Measurements from ENCODE around the gene PLBD2. TPM values are rescaled to one million over a fixed set of nuclear protein-coding genes. Genes with fewer than 3 reads are reported as not detected.

Gene PLBD2
- total and polyA plus RNA-seq, 9 of the 15 experiments (the other 6 are each of a cell fraction or from before 2014, with no cell fraction given), result 2.4 to 37.4 (median 6.0) TPM

DNA sequence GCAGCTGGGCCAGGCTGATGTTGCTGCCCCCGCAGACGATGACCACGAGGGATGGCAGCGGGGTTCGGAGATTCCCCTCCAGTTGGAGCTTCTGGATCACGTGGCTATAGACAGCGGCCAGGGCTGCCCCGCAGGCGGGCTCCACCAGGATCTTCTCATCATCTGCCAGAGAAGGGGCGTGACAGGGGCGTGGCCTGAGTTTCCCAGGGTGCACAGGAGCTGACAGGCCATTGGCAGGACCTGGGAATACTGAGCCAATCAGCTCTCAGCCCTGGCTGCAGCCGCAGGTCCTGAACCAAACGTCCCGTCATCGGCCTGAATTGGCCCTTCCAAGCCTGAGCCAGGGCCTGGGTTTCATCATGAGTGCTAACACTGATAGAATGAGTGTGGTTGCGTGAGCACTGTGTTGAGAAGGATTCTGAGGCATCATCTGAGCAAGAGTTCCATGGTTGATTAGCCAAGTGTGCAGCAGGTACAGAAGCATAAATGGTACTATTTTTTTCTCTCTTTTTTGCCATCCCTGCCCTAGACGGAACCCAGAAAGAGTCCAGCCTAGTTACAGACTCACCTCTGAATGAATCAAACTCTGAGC is 34.7 kb downstream of the PLBD2 start (continued):
- TF ChIP-seq, protein P1, sequence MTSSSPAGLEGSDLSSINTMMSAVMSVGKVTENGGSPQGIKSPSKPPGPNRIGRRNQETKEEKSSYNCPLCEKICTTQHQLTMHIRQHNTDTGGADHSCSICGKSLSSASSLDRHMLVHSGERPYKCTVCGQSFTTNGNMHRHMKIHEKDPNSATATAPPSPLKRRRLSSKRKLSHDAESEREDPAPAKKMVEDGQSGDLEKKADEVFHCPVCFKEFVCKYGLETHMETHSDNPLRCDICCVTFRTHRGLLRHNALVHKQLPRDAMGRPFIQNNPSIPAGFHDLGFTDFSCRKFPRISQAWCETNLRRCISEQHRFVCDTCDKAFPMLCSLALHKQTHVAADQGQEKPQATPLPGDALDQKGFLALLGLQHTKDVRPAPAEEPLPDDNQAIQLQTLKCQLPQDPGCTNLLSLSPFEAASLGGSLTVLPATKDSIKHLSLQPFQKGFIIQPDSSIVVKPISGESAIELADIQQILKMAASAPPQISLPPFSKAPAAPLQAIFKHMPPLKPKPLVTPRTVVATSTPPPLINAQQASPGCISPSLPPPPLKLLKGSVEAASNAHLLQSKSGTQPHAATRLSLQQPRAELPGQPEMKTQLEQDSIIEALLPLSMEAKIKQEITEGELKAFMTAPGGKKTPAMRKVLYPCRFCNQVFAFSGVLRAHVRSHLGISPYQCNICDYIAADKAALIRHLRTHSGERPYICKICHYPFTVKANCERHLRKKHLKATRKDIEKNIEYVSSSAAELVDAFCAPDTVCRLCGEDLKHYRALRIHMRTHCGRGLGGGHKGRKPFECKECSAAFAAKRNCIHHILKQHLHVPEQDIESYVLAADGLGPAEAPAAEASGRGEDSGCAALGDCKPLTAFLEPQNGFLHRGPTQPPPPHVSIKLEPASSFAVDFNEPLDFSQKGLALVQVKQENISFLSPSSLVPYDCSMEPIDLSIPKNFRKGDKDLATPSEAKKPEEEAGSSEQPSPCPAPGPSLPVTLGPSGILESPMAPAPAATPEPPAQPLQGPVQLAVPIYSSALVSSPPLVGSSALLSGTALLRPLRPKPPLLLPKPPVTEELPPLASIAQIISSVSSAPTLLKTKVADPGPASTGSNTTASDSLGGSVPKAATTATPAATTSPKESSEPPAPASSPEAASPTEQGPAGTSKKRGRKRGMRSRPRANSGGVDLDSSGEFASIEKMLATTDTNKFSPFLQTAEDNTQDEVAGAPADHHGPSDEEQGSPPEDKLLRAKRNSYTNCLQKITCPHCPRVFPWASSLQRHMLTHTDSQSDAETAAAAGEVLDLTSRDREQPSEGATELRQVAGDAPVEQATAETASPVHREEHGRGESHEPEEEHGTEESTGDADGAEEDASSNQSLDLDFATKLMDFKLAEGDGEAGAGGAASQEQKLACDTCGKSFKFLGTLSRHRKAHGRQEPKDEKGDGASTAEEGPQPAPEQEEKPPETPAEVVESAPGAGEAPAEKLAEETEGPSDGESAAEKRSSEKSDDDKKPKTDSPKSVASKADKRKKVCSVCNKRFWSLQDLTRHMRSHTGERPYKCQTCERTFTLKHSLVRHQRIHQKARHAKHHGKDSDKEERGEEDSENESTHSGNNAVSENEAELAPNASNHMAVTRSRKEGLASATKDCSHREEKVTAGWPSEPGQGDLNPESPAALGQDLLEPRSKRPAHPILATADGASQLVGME (CRISPR knock-in tag; IDR thresholded peaks at IDR 0.05), result 0 out of 2 replicates have a peak, but pooled peaks have one; percentile 30
- TF ChIP-seq ZFP30 (CRISPR knock-in tag; IDR thresholded peaks at IDR 0.05; ENCODE audit: borderline replicate concordance) (no peak), NR1H2 (CRISPR knock-in tag; IDR thresholded peaks at IDR 0.05) (no peak), PPARD (CRISPR knock-in tag; IDR thresholded peaks at IDR 0.05) (no peak), ZNF431 (CRISPR knock-in tag; IDR thresholded peaks at IDR 0.05) (no peak), NFATC3 (IDR thresholded peaks at IDR 0.05) (no peak), TAF9B (IDR thresholded peaks at IDR 0.05; ENCODE audit: partially characterized antibody) (no peak), MED1 (CRISPR knock-in tag; IDR thresholded peaks at IDR 0.05; ENCODE audit: borderline replicate concordance) (no peak), RBFOX2 (IDR thresholded peaks at IDR 0.05; ENCODE audit: low read depth, low read length) (no peak), CREB1 (IDR thresholded peaks at IDR 0.05) (0 out of 2 replicates have a peak, but pooled peaks have one; percentile 31), CREB1 (CRISPR knock-in tag; IDR thresholded peaks at IDR 0.05) (no peak; the same call in 1 of the 2 replicates)
- TF ChIP-seq, protein P2, sequence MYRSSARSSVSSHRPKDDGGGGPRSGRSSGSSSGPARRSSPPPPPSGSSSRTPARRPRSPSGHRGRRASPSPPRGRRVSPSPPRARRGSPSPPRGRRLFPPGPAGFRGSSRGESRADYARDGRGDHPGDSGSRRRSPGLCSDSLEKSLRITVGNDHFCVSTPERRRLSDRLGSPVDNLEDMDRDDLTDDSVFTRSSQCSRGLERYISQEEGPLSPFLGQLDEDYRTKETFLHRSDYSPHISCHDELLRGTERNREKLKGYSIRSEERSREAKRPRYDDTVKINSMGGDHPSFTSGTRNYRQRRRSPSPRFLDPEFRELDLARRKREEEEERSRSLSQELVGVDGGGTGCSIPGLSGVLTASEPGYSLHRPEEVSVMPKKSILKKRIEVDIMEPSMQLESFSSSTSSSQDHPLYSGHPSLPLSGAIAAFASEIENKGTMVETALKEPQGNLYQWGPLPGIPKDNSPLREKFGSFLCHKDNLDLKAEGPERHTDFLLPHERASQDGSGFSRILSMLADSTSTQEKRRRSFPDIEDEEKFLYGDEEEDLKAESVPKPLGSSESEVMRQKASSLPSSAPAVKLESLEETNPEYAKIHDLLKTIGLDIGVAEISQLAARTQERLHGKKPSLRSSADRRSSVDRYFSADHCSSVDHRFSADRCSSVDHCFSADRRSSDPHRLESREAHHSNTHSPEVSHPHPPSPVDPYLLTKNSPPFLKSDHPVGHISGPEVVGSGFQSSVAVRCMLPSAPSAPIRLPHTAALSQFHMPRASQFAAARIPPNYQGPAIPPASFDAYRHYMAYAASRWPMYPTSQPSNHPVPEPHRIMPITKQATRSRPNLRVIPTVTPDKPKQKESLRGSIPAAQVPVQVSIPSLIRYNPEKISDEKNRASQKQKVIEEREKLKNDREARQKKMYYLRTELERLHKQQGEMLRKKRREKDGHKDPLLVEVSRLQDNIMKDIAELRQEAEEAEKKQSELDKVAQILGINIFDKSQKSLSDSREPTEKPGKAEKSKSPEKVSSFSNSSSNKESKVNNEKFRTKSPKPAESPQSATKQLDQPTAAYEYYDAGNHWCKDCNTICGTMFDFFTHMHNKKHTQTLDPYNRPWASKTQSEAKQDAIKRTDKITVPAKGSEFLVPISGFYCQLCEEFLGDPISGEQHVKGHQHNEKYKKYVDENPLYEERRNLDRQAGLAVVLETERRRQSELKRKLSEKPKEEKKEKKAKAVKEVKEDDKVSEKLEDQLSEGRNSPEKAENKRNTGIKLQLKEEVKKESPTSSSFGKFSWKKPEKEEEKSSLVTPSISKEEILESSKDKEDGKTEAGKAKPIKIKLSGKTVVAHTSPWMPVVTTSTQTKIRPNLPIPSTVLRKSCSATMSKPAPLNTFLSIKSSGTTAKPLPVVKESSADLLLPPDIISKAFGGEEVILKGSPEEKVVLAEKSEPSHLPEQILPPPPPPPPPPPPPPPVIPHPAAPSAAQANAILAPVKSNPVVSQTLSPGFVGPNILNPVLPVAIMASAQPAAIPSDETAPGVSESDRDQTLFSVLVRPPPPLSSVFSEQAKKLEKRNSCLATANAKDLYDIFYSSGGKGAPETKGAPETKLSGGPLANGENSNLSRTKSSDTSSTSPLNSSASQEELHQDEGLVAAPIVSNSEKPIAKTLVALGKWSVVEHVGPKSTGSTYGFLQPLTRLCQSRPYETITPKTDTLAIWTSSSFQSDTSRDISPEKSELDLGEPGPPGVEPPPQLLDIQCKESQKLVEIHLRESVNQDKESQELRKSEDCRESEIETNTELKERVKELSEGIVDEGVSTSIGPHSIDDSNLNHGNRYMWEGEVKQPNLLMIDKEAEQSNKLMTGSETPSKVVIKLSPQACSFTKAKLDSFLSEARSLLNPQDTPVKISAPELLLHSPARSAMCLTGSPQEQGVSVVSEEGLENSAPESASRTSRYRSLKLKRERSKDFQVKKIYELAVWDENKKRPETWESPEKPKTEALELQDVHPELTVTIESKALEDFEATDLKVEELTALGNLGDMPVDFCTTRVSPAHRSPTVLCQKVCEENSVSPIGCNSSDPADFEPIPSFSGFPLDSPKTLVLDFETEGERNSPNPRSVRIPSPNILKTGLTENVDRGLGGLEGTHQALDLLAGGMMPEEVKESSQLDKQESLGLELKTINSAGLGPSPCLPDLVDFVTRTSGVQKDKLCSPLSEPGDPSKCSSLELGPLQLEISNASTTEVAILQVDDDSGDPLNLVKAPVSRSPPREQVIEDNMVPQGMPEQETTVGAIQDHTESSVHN (IDR thresholded peaks at IDR 0.05; ENCODE audit: borderline replicate concordance in 1 of 2, low read depth in 1 of 2), result no peak
- TF ChIP-seq, protein P3, sequence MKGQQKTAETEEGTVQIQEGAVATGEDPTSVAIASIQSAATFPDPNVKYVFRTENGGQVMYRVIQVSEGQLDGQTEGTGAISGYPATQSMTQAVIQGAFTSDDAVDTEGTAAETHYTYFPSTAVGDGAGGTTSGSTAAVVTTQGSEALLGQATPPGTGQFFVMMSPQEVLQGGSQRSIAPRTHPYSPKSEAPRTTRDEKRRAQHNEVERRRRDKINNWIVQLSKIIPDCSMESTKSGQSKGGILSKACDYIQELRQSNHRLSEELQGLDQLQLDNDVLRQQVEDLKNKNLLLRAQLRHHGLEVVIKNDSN (CRISPR knock-in tag; IDR thresholded peaks at IDR 0.05), result peak; percentile 75

Data from K562 (cell line).